GM10266 (cell line): ENCODE measurements around the gene TRIM46.

Experiments used
- DNase-seq: peaks from one replicate; pipeline ENCODE4 v3.0.0; 2012; ENCODE audit errors: extremely low spot score
- TF ChIP-seq, protein P1 (sequence below): IDR thresholded peaks from 2 replicates; pipeline ENCODE4 v1.5.1; 2012; ENCODE audit warnings: mild to moderate bottlenecking, low read depth; ENCODE audit not compliant: control insufficient read depth, insufficient read depth; ENCODE audit errors: missing control alignments

TRIM46 gene

GRCh38 chr1:155183775-155184221, 10.1 kb downstream of the TRIM46 start:
- TF ChIP-seq, protein P1, sequence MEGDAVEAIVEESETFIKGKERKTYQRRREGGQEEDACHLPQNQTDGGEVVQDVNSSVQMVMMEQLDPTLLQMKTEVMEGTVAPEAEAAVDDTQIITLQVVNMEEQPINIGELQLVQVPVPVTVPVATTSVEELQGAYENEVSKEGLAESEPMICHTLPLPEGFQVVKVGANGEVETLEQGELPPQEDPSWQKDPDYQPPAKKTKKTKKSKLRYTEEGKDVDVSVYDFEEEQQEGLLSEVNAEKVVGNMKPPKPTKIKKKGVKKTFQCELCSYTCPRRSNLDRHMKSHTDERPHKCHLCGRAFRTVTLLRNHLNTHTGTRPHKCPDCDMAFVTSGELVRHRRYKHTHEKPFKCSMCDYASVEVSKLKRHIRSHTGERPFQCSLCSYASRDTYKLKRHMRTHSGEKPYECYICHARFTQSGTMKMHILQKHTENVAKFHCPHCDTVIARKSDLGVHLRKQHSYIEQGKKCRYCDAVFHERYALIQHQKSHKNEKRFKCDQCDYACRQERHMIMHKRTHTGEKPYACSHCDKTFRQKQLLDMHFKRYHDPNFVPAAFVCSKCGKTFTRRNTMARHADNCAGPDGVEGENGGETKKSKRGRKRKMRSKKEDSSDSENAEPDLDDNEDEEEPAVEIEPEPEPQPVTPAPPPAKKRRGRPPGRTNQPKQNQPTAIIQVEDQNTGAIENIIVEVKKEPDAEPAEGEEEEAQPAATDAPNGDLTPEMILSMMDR = no peak
- no peak for DNase-seq

DNA sequence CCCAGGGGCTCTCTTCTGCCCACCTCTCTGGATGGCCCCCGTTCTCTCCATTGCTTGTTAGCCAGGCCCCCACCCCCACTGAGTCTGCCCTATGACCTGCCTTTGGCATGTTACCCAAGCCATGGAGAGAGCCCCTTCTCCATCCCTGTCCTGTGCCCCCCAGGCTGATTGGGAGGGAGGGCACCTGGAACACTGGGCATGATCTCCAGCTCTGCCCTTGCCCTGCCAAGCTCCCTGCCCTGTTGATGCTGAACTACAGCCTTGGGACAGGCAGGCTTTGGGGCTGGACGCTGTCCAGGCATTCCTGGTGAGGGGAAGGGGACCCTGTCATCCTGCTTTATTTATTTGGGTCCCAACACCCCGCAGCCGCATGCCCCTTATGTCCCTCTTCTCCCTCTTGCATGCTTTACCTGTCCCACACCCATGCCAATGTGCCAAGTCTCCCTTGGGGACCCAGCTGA, 10.7 kb downstream of the TRIM46 start:
- TF ChIP-seq, protein P1 = no peak
- DNase-seq = no peak

- TF ChIP-seq, protein P1 = no peak
- peak; percentile 84 for DNase-seq
Observed at GRCh38 chr1:155184835-155185782, 11.5 kb downstream of the TRIM46 start.

DNA sequence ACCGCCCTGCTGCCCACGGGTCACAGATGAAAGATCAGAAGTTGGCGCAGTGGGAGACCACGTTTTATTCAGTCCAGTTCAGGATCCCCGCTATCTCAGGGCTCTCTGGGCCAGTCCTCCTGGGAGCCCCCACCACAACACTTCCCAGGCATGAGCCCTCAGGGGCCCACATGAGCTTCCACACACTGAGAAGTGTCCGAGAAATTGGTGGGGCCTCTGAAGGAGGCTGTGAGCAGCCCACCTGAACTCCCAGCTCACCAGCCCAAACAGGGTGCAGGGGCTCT, 12.1 kb downstream of the TRIM46 start:
- TF ChIP-seq, protein P1 = no peak
- DNase-seq = no peak

DNA sequence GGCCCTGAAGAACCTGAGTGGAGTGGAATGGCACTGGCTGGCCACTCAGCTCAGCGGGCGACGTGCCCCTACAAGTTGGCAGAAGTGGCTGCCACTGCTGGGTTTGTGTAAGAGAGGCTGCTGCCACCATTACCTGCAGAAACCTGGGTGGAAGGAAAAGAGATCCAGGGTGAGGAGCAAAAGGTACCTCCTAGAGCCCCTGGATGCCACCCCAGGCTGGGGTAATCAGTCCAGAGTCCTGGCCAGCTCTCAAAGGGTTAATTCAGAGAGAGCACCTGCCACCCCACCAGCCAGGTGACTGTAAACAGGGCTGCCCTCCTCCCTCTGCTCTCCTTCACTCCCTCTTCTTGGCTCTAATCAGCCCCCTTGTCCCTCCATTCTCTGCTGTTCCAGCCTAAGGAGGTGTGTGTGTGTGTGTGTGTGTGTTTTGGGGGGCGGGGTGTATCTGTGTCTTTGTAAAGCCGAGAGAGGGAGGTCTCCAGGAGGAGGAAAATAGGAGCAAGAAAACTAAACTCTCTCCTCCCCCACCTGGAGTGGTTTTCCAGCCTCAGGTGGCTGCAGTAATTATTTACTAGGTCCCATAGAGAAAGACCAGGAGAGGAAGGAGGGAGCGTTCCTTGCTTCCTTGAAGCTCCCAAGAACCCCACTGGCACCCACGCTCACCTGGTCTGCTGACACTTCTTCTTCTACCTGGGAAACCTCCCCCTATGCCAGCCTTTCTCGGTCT, 12.6 kb downstream of the TRIM46 start:
- no peak for DNase-seq
- TF ChIP-seq, protein P1 = no peak

DNA sequence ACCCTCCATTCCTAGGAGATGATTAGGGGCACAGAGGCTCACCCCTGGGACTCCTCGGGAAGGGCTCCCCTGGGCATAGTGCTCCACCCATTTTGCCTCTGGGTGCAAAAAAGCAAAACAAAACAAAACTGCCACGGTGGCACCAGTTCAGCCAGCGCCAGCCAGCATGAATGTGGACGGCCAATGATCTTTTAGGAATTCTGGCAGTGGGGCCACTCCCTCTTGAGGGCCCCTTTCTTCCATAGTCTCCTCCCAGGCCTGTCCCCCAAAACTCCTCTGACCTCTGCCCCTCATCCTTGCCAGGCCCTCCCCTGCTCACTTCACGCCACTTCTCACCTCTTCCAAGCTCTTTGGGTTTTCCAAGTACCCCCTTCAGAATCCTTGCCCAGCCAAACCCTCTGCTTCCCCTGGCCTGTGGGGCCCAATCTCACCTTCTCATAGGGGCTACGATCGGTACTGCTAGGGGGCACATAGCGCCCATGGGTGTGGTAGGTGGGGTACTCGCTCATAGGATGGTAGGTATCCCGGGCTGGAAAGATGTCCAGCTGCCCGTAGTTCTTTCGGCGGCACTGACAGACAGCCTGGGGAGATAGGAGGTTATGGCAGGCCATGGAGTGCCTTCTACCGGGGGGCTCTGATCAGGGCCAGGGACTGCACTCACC, 13.3 kb downstream of the TRIM46 start:
- TF ChIP-seq, protein P1 = no peak
- DNase-seq = no peak

- no peak for DNase-seq
- TF ChIP-seq, protein P1 = no peak
Observed at GRCh38 chr1:155187456-155187891, 13.8 kb downstream of the TRIM46 start.
